GM18505 (cell line): ENCODE results near the gene ELOVL3.
"Not testable (repeated sequence)": the region's sequence is repeated elsewhere in the genome, so short reads cannot be mapped to it uniquely, and the experiment has no call there.

Experiments used
- ATAC-seq: cut with Tn5 transposase; IDR thresholded peaks from one replicate; pipeline ENCODE4 v1.9.1; 2021; ENCODE audit not compliant: unreplicated experiment
- POLR2A ChIP-seq: IDR thresholded peaks from 4 replicates; pipeline ENCODE4 v1.6.1; 2011; ENCODE audit warnings: borderline replicate concordance; ENCODE audit not compliant: insufficient read depth, insufficient read length; ENCODE audit errors: extremely low read depth

Gene ELOVL3

GRCh38 chr10:102235598-102235920 is 9.5 kb downstream of the ELOVL3 start:
- no peak for ATAC-seq
- no peak for TF ChIP-seq POLR2A

DNA sequence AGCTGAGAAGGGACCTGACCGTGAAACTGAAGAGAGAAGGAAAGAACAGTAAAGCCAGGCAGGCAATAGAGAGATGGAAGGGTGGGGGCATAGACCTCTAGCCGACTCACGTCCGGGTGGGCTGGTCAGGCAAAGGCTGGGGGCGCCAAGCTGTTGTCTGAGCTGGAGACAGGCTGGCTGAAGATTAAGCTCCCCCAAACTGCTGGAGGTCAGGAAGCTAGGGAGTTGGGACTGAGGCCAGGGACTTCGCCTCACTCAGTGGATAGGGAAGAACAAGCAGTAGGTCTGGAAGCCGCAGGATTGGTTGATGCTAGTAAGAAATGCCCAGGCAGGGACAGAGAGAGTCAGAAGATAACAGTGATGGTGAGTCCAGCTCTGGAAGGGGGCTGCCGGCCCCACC is 9.9 kb downstream of the ELOVL3 start:
- no peak for TF ChIP-seq POLR2A
- no peak for ATAC-seq

- no peak for TF ChIP-seq POLR2A
- no peak for ATAC-seq
These were observed 11.7 kb downstream of the ELOVL3 start for GRCh38 chr10:102237711-102238252.

- TF ChIP-seq POLR2A = no peak
- no peak for ATAC-seq
These were observed 14.4 kb downstream of the ELOVL3 start for GRCh38 chr10:102240467-102241031.

DNA sequence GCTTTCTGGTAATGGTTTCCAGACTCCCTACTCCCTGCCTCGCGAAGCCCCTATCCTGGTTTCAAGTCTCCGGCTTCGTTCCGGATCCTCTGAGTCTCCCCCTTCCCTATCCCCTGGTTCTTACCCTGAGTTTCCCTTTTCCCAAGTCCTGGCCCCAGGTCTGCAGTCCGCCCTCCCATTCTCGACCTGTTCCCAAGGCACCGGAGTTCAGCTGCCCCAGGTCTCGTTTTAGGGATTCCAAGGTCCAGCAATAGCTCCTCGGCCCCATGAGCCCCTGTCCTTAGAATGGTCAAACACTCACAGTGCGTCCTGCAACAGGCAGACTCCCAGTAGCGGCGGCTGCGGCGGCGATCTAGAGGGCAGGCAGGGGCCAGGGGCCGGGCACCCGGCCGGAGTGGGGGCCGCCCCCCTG is 14.9 kb downstream of the ELOVL3 start:
- TF ChIP-seq POLR2A = no peak
- ATAC-seq = no peak

GRCh38 chr10:102241444-102242117 is 15.5 kb downstream of the ELOVL3 start, which contains the start of gene PITX3:
TSS of gene PITX3 (minus strand) at chr10:102241512. CDS start at chr10:102232080, 9,432 bp downstream.
- no peak for TF ChIP-seq POLR2A
- ATAC-seq = peak; percentile 43

GRCh38 chr10:102242118-102242485 is 16.0 kb downstream of the ELOVL3 start:
- TF ChIP-seq POLR2A = no peak
- no peak for ATAC-seq

GRCh38 chr10:102243309-102243708 is 17.2 kb downstream of the ELOVL3 start:
- TF ChIP-seq POLR2A = no peak

GRCh38 chr10:102245082-102245931 is 19.2 kb downstream of the ELOVL3 start, which contains the start of gene GBF1:
TSS of gene GBF1 (plus strand) at chr10:102245532. CDS start at chr10:102258939, 13,407 bp downstream.
- ATAC-seq = peak; percentile 84
- TF ChIP-seq POLR2A = peak; percentile 93

More at GRCh38 chr10:102243309-102243708, 17.2 kb downstream of the ELOVL3 start:
- ATAC-seq = no peak

- no peak for ATAC-seq
These were observed 19.8 kb downstream of the ELOVL3 start for GRCh38 chr10:102245932-102246251.

GRCh38 chr10:102246261-102246660 is 20.2 kb downstream of the ELOVL3 start:
- ATAC-seq = no peak
- no peak for TF ChIP-seq POLR2A

More at GRCh38 chr10:102245932-102246251, 19.8 kb downstream of the ELOVL3 start:
- TF ChIP-seq POLR2A = no peak

DNA sequence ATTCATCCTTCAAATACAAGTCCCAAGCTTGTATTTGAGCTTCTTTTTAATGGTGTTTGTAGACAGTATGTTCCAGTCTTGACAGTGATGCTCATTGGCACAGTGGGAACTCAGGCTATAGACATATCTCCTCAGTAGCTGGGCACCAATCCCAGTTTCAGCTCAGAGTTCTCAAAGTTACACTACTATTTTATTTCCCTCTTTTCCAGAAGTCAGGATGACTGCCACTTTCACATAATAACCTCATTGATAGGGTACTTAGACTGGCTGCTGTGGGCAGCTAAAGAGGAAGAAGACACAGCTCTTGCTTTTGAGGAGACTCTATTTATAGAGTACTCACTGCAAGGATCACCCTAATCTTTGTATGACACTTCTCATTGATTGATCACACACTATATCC is 21.6 kb downstream of the ELOVL3 start:
- TF ChIP-seq POLR2A = no peak
- no peak for ATAC-seq

GRCh38 chr10:102252508-102252907 is 26.4 kb downstream of the ELOVL3 start:
- ATAC-seq = not testable (repeated sequence)
